AG04450 (cell line): Measurements from ENCODE around the gene MUL1. TPM values are rescaled to one million over a fixed set of nuclear protein-coding genes. Genes with fewer than 3 reads are reported as not detected.
A peak's percentile ranks its signal among the peaks of the same experiment; 100 is the strongest.

Source experiments
- CTCF ChIA-PET: fragments of 300-600, 350-600 bp; formaldehyde crosslinking; extraction: SDS; loops from one replicate; lab custom pipeline; 2022; ENCODE audit warnings: antibody characterized with exemption, inconsistent platforms; lab: Charles Lee
- POLR2A ChIA-PET: fragments of 350-600 bp; formaldehyde crosslinking; extraction: SDS; loops from one replicate; lab custom pipeline; 2021; ENCODE audit warnings: antibody characterized with exemption, inconsistent platforms; lab: Yijun Ruan, JAX
- DNase-seq: peaks from one replicate; pipeline ENCODE4 v3.0.0-alpha.2; 2011; ENCODE audit warnings: low read depth, low spot score
- H3K27ac ChIP-seq: one replicate; pipeline ENCODE4 v1.5.1; 2012; ENCODE audit warnings: low read depth, low read length, control low read depth
- H3K27me3 ChIP-seq: one replicate; pipeline ENCODE4 v1.6.0; 2012; ENCODE audit warnings: low read length; ENCODE audit not compliant: control insufficient read depth, insufficient read depth
- H3K4me3 ChIP-seq: 2 replicates; pipeline ENCODE4 v1.5.1; 2011; ENCODE audit warnings: mild to moderate bottlenecking, low read depth, low read length, control low read depth
- H3K9me3 ChIP-seq: 2 replicates; pipeline ENCODE4 v1.5.1; 2012; ENCODE audit warnings: low read length; ENCODE audit not compliant: control insufficient read depth, insufficient read depth
- CTCF ChIP-seq: IDR thresholded peaks from 2 replicates; pipeline ENCODE4 v1.5.1; 2011; ENCODE audit warnings: low read depth, low read length, control low read depth, inconsistent platforms
- polyA plus RNA-seq: library from polyadenylated mRNA; depleted of rRNA; stranded (reverse); fragments of >200 nt; gene quantifications from 2 replicates; pipeline ENCODE4 v1.2.3, GENCODE V29; 2011

Gene MUL1
- polyA plus RNA-seq, 1 experiment = 23.1 TPM

GRCh38 chr1:20493309-20493708, 14.6 kb downstream of the MUL1 start:
- ChIA-PET POLR2A (interaction anchor here (2.2 to 2.3 kb wide), 2 partner anchors 9 to 134 kb away, joined by 9 to 16 read pairs; no protein-coding TSS in a partner anchor), CTCF (interaction anchor here (0.6 to 7.8 kb wide), 25 partner anchors 10 to 576 kb away, joined by 3 to 176 read pairs (median 5); no protein-coding TSS in a partner anchor)
- no peak overlapping the region for H3K27ac ChIP-seq

GRCh38 chr1:20492751-20493150, 15.2 kb downstream of the MUL1 start:
- ChIA-PET CTCF (interaction anchor here (0.9 to 7.8 kb wide), 12 partner anchors 12 to 575 kb away, joined by 3 to 176 read pairs (median 5); no protein-coding TSS in a partner anchor), POLR2A (no interaction called here)
- Histone ChIP-seq H3K27ac (no peak overlapping the region), H3K4me3 (no peak overlapping the region), H3K27me3 (peaks cover 2% of the 10 kb centered on the region), H3K9me3 (no peaks in the 10 kb centered on the region)
- no peak for TF ChIP-seq CTCF
- no peak for DNase-seq

More at GRCh38 chr1:20493309-20493708, 14.6 kb downstream of the MUL1 start:
- DNase-seq = no peak
- H3K27me3 ChIP-seq = no peaks in the 10 kb centered on the region
- no peak for TF ChIP-seq CTCF
- no peak overlapping the region for H3K4me3 ChIP-seq
- no peaks in the 10 kb centered on the region for H3K9me3 ChIP-seq

- Histone ChIP-seq H3K27me3 (peaks cover 2% of the 10 kb centered on the region), H3K4me3 (no peak overlapping the region), H3K9me3 (no peaks in the 10 kb centered on the region), H3K27ac (no peak overlapping the region)
- TF ChIP-seq CTCF = no peak
- POLR2A ChIA-PET = no interaction called here
- CTCF ChIA-PET = interaction anchor here (1.0 to 7.8 kb wide), 6 partner anchors 115 to 575 kb away, joined by 3 to 176 read pairs (median 6); no protein-coding TSS in a partner anchor
- no peak for DNase-seq
Measured at GRCh38 chr1:20491866-20492265, 16.1 kb downstream of the MUL1 start.

- Histone ChIP-seq H3K4me3 (no peak overlapping the region), H3K9me3 (no peaks in the 10 kb centered on the region), H3K27me3 (peaks cover 2% of the 10 kb centered on the region), H3K27ac (no peak overlapping the region)
- CTCF ChIA-PET = interaction anchor here (1.3 to 7.8 kb wide), 4 partner anchors 129 to 573 kb away, joined by 3 to 176 read pairs (median 6); no protein-coding TSS in a partner anchor
- POLR2A ChIA-PET = no interaction called here
- TF ChIP-seq CTCF = no peak
- DNase-seq = no peak
Measured at GRCh38 chr1:20491178-20491577, 16.8 kb downstream of the MUL1 start.

GRCh38 chr1:20487236-20487590, 20.7 kb downstream of the MUL1 start:
- DNase-seq = no peak
- TF ChIP-seq CTCF = no peak
- peaks cover 10% of the 10 kb centered on the region; the same call in 1 of the 2 replicates for H3K9me3 ChIP-seq
- no peak overlapping the region for H3K27ac ChIP-seq
- H3K27me3 ChIP-seq = peaks cover 2% of the 10 kb centered on the region
- H3K4me3 ChIP-seq = peak overlapping the region; percentile 88
- CTCF ChIA-PET = interaction anchor here (1.0 to 1.7 kb wide), 3 partner anchors 125 to 275 kb away, joined by 4 to 5 read pairs (median 5); no protein-coding TSS in a partner anchor
- POLR2A ChIA-PET = no interaction called here
